ENCODE measurements around the gene JOSD2.

Gene JOSD2

DNA sequence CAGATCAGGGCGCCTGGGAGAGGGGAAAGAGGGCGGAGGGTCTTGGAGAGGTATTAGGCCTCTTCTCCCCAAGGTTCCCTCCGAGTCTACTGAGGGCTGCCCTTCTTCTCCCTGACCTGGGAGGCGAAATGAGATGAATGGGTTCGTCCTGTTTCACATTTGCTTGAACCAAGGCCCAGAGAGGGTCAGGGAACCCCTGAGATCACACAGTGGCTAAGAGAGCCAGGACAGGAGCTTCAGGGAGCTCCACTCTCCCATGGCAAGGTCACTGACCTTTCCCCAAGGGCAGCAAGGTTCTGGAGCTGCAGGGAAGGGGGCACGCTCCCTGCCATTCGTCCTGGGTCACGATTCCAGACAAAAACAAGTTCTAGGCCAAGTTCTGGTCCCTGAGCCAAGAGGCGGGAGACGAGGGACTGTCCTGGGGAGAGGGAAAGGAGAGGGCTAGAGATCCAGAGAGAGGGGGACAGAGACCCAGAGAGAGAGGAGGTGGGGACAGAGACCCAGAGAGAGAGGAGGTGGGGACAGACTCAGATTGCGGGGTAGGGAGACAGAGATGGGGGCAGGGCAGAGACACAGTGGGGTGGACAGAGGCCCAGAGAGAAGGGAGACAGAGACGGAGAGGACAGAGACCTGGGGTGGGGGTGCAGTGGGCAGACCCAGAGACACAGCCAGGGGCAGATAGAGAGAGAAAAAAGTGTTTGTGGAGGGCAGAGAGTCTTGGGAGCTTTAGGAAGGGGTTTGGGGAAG lies 2.2 kb upstream of the JOSD2 start:
- DNase-seq = no peak

DNA sequence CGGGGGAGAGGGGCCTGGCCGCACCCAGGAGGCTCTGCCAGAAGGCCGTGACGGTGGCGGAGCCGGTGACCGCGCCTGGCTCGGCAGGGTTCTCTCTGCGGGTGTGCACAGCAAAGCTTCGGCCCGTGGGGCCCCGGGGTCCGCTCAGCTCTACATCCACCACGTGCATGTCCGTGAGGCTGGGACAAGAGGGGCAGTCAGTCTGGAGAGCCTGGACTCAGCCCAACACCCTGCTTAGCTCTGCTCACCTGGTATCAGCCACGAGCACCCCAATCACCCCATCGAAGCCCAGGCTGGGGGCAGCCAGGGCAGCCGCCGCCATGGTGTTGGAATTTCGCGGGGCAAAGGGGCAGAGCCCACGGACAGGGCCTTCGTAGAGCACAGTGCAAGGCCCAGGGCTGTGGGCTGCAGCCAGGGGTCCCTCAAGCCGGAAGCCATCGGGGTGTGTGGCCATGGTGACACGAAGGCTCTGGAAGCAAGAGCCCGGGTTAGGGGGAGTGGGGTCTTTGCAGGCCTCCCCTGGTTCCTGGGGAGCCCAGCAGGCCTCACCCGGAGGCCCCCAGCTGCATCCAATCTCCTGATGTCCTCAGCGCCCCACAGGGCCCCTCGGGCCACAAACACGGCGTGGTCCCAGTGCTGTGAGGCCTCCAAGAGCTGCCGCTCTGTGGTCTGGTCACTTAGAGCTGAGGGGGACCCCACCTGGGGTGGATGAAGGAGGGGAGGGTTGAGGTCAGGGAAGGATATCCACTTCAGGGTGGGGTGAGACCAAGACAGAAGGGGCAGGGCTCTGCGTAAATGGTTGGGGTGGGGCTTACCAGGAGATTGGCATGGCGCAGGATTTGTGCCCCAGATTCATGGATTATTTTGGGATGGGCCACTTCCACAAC lies 1.4 kb upstream of the JOSD2 start:
- no peak for DNase-seq

DNA sequence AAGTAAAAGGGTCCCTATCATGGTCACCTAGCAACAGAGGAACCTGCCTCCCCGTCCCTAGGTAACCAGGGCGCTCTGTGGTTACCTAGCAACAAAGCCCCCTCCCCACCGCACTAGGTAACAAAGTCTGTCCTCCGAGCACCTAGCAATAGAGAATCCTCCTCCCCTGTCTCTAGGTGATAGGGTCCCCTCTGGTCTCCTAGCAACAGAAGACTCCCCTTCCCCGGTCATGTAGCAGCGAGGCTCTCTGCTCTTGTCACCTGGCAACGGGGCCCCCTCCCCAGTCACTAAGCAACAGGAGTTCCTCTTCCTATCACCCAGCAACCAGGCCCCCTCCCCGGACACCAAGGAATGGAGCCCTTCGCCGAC lies 307 bp downstream of the JOSD2 start:
- peak; percentile 93 for DNase-seq

DNA sequence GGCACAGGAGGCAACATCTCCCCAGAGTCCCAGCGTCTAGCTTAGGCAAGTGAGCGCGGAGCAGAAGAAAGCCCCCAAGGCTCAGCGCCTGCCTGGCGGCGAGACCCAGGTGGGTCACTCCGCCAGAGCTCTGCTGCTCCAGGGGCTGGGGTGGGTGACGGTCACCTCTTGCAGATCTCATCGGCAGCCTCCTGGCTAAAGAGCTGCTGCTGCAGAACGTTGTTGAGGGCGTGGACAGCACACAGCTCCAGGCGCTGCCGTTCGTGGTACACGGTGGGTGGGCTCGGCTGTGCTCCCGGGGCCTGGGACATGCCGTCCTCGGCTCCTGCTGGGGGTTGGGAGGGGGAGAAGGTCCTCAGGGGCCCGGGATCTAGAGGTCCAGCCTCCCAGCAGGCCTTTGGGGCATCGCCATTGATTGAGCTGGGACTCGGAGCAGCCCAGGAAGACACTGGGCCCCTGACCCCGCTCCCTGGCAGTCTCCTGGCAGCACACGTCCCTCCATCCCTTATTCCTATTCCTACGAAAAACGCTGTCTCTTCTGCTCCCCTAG lies 795 bp downstream of the JOSD2 start:
- DNase-seq = no peak

DNA sequence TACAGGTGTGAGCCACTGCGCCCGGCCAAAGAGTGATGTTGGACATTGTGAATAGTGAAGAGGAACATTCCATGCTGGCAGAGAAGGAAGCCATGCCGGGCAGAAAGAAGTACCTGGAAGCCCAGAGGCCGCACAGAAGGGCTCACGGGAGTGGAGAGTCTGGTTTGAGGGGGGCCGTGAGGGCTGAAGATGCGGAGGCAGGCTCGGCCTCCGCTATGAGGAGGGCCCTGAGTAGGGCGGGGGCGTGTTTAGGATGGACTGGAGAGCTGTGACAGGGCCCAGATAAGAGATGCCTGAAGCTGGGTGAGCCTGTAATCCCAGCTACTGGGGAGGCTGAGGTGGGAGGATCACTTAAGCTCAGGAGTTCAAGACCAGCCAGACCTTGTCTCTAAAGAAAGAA lies 1.6 kb downstream of the JOSD2 start:
- no peak for DNase-seq

DNA sequence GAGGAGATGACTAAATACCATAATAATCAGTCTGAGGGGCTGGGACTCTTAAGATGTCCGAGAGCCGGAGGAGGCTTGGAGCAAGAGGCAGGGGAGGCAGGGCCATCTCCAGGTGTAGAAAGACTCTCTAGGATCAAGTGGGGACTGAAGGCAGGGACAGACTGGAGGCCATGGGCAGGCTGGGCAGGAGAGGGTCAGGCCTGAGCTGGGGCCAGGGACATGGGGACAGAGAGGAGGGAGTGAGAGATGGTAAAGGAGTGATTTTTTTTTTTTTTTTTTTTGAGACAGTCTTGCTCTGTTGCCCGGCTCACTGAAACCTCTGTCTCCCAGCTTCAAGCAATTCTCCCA lies 2.2 kb downstream of the JOSD2 start:
- no peak for DNase-seq

DNA sequence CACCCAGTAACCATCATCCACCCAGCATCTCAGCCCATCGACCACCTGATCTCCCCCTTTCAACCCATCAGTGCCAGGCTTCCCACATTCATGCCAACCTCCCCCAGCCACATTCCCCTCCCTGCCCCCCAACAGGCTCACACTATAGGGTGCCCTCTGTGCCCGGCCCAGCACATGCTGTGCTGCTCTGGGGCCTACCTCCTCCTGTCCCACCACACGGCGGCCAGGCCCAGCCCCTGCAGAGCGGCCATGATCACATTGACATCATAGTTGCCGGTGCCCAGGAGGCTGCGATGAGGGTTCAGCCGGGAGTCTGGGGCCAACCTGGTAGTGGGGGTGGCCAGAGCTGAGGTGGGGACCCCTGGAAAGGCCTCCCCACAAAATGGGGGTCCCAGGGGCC lies 3.6 kb downstream of the JOSD2 start:
- DNase-seq = no peak

DNA sequence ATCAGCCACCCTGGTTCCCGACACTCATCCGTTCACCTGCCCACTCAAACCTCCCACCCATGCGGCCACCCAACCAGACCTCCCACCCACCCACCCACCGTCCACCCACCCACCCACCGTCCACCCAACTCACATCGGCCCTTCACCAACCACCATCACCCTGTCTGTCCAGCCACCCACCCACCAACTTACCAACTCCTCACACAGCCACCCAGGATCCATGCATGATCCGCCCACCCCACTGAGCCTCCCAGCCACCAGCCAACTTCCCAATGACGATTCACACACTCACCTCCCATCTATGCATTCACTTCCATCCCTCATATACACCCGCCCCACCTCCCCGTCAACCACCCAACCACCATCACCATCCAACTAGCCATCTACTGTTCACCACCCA lies 4.3 kb downstream of the JOSD2 start:
- no peak for DNase-seq

DNA sequence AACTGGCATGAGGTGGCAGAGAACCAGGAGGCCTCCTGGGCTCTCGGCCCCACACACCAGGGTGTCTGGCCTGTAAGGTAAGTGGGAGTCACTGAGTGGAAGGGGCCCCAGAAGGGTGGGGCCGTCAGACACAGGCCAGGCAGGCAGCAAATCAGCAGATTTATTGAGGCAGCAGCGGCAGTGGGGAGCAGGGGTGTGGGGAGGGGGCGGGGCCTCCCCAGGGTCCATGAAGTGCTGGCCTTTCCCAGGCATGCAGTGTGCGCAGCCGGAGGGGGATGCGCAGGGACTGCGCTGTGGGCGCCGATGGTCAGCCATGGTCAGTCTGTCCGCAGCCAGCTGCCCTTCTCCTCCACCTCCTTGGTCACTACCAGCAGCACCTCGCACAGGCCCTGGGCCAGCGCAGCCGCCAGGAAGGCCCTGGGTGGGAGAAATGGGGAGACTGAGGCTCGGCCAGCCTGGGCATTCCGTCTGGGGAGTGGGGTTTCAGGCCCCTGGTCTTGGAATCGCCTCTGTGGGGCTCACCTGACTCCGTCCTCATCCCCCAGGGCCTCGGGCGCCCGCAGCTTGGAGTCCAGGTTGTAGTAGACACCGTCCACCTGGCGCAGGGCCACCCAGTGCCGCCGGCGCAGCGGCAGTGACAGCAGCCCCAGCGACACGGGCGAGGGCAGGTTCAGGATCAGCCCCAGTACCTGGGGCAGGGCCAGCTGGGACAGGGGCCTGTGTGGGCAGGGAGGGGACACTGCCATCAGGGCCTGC lies 5.0 kb downstream of the JOSD2 start:
- no peak for DNase-seq

DNA sequence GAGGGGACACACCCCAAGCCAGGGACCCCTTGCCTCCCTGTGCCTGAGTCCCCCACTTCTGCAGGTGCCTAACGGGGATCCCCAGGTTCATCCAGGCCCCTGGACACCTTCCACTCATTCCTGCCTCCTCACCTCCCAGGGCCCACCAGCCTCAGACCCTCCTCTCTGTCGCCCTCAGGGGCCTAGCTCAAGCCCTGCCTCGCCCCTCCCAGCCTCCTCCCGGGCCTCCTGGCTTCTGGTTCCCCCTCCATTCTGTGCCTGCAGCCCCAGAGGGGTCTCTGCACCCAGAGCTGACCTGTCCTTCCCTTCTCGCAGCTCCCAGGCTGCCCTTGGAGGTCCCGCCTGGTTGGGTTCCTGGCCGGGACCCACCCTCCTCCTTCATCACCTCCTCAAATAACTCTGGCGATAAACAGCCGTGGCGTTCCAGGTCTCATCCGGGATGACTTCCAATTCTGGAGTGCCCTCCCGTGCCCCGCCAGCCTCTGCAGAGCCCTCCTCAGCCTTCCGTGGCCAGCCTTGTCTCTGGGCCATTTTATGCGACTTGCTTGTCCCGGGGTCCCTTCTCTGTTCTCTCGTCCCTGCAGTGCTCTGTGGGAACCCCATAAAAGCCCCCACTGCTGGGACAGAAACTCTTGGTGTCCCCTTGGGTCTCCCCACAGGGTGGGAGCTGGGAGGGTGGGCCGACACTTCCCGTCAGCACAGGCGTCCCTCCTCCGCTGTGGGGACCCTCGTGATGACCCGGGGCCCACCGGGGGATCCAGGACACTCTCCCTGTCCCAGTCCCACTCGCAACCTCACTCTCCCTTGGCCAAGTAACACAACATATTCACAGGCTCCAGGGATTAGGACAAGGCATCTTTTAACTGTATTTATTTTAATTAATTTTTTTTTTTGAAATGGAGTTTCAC lies 9.2 kb downstream of the JOSD2 start:
- no peak for DNase-seq

DNA sequence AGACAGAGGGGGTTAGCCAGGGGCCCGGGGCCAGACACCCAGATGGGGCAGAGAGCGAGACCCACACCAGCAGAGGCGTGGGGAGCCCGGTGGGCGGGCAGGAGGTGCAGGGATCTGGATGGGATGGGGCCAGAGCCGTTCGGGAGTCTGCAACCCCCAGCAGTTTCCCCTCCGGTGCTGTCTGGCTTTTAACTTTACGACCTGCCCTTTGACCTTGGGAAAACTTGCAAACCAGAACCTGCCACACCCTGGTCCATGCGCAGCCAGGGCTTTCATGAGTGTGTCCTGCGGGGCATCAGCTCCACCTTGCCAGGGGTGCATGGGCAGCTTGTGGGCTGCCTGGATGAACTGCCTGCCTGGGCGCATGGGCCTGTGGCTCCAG lies 9.8 kb downstream of the JOSD2 start:
- DNase-seq = no peak

DNA sequence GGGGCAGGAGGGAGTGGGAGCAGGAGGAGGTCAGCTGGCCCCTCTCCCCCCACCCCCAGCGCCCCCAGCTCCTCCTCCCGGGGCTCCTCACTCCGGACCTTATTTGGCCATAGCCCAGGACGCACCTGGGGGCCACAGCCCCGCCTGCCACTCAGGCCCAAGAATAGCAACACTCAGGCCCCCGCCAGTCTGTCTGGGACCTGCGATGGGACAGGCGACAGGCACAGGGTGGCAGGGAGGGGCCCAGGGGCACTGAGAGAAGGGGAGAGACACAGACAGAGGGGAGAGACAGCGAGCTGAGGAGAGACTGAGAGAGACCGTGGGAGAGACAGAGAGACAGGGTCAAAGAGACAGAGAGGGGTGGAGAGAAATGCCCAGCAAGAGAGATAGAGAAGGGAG lies 10.2 kb downstream of the JOSD2 start:
- DNase-seq = no peak

DNA sequence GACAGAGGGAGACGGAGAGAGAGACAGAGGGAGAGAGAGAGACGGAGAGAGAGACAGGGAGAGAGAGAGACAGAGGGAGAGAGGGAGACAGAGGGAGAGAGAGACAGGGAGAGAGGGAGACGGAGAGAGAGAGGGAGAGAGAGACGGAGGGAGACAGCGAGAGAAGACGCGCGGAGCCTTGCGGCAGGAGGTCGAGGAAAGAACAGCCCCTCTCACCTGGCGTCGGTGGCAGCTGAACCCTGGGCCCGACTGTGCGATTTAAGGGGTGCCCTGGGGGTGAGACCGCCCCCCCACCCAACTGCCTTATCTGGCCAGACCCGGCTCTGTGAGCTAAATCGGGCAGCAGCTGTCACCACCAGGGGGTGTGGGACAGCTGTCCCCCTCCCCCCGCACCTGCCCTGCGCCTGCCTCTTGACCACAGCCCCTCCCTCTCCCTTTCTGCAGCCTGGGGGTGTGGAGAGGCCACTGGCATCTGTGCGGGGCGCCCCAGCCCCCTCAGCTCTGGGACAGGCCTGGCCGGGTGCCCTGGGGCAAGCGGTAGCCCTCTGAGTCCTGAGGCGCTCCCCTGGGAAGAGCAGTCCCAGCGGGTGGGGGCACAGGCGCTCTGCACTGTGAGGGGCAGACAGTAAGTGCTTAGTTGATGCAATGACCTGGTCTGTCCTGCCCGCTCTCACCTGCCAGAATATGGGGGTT lies 10.8 kb downstream of the JOSD2 start:
- DNase-seq = no peak

DNA sequence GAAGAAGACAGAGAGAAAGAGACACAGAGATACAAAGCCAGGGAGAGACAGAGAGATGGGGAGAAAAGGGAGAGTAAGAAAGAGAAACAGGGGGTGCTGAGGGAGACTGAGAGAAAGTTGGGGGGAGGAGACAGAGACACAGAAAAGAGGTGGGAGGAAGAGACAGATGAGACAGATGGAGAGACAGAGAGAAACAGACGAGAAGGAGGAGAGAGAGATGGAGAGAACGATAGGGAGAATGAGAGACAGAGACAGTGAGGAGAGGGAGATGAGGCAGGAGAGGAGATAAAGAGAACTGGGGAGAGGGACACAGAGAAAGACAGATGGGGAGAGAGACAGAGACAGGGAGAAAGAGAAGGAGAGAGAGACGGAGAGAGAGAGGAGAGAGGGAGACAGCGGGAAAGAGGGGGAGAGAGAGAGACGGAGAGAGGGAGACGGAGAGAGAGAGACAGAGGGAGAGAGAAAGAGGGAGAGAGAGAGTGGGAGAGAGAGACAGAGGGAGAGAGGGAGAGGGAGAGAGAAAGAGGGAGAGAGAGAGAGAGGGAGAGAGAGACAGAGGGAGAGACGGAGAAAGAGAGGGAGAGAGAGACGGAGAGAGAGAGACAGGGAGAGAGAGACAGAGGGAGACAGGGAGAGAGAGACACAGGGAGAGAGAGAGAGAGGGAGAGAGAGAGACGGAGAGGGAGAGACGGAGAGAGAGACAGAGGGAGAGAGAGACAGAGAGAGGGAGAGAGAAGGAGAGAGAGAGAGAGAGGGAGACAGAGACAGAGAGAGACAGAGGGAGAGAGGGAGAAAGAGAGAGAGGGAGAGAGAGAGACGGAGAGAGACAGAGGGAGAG lies 12.6 kb downstream of the JOSD2 start:
- no peak for DNase-seq

DNA sequence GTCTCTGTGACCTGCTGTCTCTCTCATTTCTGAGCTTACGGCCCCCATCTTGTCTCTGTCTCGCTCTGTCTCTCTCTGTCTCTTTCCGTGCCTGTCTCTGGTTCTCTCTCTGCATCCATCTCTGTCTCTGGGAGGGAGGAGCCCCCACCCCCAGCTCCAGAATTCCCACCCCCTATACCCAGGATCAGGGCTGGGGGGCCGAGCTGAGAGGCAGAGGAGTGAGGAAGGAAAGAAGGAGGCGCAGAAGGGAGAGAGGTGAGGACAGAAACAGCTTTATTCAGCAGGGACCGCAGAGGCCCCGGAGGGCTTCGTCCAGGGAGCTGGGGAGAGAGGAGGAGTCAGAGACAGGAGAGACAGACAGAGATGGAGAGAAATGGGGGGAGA lies 14.0 kb downstream of the JOSD2 start:
- no peak for DNase-seq

DNA sequence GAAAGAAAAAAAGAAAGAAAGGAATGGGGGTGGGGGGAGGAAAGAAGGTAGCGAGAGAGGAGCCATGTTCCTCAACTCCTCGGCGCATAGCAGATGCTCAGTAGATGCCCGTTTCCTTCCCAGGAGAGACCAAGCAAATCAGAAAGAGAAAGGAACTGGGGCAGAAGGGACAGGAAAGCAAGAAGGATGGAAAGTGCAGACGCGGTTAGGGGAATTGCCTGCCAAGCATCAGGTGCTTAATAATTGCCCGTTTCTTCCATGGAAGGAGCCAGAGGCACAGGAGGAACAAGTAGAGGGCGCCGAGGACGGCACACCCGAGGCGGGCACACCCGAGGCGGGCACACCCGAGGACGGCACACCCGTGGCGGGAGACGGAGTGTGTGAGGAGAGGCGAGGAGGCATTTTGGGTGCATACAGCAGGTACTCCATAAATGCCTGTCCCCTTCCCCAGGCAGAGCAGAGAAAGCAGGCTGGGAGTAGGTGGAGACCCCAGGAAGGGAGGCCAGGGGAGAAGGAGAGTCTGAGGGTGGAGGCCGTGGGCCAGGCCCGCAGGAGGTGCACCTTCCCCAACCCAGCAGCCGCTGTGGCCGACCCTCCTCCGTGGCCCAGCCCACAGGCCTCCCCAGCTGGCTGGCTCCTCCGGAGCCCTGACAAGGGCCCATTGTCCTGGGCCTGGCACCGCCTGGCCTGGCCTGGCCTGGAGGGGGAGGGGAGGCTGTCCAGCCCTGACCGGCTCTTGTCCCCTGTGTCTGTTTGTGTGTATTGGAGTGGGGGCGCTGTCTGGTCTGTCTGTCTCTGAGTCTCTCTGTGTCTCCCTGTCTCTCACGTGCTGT lies 14.6 kb downstream of the JOSD2 start:
- no peak for DNase-seq

DNA sequence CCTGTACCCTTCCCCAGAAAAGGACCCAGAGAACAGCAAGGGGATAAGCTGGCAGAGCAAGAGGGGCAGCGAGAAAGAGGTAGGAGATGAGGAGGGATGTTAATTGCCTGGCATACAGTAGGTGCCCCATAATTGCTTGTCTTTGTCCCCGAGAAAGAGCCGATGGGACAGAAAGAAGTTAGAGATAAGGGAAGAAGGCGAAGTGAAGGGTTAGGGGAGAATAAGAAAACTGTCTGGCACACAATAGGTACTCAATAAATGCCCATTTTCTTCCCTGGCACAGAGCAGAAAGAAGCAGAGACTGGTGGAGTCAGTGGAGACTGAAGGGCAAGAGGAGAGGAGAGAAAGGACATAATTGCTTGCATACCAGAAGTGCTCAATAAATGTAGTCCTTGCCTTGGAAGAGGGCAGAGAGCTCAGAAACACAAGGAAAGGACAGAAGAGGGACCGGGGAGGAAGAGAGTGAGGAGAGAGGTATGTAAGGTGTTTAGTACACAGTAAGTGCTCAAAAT lies 15.9 kb downstream of the JOSD2 start:
- no peak for DNase-seq

DNA sequence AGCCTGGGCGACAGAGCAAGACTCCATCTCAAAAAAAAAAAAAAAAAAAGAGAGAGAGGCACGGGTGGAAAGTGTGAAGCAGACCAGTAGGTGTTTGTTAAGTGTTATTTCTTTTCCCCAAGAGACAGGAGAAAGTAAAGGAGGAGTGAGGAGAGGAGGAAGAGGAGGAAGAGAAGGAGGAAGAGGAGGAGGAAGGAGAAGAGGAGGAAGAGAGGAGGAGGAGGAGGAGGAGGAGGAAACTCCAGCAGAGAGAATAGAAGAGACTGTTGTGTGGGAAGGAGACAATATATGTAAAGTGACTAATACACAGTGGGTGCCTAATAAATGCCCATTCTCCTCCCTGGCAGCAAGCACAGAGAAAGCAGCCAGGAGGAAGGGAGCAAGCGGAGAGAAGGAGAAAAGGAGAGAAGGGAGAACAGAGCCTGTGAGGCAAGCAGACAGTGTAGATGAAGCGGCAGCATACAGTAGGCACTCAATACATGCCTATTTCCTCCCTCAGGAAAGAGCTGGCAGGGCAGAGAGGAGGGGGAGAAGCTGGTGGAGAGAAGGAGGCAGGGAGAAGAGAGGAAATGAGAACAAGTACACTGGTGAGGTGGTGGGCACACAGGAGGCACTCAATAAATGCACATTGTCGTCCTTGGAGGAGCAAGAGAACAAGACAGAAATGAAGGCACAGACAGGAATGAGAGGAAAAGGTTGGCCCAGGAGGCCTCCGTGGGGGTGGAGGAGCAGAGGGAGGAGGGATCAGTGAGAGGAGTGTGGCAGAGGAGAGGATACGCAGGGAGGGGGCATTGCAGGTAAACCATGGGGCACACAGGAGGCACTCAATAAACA lies 16.6 kb downstream of the JOSD2 start:
- DNase-seq = no peak

DNA sequence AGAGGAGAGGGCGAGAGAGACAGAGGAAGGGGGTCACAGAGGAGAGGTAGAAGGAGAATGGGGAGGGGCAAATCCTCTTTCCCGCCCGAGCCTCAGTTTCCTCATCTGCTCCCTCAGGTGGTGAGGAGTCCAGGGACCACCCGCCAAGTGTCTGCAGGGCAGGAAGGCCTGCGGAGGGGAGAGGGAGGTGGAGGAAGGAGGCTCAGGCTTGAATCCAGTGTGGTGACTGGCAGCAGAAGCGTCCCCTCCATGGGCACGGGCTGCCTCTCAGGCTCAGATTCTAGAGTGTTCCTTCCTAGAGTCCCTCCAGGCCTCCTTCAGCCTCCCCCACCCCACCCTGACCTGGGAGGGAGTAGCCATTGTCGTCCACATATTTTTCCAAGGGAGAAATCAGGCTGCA lies 17.8 kb downstream of the JOSD2 start:
- DNase-seq = no peak
